Right forelimb (tissue), 1 donor: ENCODE measurements around the gene PNPLA7.

Experiments used
- DNase-seq: peaks from one replicate; pipeline ENCODE4 v3.0.0-alpha.2; 2018

The PNPLA7 gene

GRCh38 chr9:137447722-137448601 is 102.2 kb downstream of the PNPLA7 start:
- no peak for DNase-seq

- no peak for DNase-seq
Measured at GRCh38 chr9:137446851-137447471, 103.2 kb downstream of the PNPLA7 start.

GRCh38 chr9:137445930-137446431 is 104.2 kb downstream of the PNPLA7 start:
- no peak for DNase-seq

DNA sequence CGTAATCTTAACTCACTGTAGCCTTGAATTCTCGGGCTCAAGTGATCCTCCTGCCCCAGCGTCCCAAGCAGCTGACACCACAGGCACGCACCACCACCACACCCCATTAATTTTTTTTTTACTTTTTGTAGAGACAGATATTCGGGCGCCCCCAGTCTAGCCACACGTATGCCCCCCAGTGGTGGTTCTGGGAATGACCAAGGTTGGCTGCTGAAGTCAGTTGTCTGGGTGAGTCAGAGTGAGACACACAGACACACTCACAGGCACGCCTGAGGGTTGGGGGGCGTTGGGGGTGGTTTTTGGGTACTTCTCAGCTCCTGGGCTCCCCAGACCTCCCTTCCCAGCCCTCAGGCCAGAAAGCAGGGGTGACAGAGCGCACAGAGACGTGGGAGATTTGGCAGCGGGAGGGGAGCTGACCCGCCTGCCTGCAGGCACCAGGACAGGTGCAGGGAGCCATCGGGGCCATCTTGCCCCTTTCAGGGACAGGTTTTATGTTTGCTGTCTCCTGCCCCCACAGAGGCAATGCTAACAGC is 104.9 kb downstream of the PNPLA7 start:
- DNase-seq = peak; percentile 84

DNA sequence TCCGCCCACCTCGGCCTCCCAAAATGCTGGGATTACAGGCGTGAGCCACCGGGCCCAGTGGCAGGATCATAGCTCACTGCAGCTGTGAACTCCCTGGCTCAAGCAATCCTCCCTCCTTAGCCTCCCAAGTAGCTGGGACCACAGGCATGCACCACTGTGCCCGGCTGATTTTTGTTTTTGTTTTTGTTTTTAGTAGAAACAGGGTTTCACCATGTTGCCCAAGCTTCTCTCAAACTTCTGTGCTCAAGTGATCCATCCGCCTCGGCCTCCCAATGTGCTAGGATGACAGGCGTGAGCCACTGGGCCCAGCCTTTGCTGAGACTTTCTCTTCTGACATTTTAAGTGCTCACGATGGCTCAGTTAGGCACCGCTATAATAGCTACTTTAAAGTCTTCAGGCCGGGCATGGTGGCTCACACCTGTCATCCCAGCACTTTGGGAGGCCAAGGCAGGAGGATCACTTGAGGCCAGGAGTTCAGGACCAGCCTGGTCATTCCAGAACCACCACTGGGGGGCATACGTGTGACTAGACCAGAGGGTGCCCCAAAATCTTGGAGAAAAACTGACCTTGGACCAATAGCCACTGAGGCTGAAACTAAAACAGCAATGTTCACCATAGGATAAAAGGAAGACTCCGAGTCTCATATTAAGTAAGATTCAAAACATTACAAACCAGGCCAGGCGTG is 106.0 kb downstream of the PNPLA7 start:
- no peak for DNase-seq

DNA sequence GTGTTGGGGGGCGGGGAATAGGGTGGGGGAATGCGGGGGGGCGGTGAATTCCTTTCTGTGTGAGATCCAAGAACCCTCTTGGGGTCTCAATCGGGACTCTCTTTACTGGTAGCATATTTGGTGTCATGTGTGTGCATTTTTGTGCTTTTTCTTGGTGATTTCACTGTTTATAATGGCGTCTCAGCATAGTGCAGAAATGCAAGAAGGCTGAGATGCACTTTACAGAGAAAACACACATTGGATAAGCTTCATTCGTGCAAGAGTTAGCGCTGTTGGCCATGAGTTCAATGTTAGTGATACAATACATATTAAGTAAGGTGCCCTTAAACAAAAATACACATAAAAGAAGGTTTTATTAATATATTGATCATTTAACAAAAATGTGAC is 108.3 kb downstream of the PNPLA7 start:
- DNase-seq = no peak

DNA sequence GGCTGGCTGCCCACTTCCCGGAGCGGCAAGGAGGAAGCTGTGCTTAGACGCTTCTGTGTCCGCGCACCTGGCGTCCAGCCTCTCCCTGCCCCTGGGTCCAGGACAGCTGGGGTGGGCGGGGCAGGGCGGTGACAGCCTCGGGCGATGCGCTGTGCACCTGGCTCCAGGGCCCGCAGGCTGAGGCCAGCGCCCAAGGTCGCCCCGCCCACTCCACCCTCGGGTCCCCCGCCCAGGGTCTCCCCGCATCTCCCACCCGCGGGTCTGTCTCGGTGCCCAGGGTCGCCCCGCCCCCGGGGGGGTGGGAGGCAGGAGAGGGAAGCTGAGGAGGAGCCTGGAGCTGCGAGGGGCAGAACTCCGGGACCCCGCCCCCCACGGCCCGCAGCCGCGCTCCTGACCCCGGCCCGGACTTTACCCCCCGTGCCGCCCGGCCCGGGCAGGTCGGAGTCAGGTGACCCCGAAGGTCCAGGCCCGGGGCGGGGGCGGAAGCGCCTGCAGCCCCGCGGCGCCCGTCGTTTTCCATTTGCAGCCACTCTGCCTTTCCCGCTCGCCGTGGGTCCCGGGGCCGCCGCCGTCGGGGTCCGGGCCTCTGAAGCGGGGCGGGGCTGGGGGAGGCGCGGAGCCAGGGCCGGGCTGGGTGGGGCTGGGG is 108.8 kb downstream of the PNPLA7 start, which contains the start of gene ENTPD8:
Gene ENTPD8, minus strand, starts transcription at position 69 of the 646 bp plus-strand sequence. CDS start 3,072 bp downstream, outside the sequence.
- DNase-seq = peak; percentile 71

DNA sequence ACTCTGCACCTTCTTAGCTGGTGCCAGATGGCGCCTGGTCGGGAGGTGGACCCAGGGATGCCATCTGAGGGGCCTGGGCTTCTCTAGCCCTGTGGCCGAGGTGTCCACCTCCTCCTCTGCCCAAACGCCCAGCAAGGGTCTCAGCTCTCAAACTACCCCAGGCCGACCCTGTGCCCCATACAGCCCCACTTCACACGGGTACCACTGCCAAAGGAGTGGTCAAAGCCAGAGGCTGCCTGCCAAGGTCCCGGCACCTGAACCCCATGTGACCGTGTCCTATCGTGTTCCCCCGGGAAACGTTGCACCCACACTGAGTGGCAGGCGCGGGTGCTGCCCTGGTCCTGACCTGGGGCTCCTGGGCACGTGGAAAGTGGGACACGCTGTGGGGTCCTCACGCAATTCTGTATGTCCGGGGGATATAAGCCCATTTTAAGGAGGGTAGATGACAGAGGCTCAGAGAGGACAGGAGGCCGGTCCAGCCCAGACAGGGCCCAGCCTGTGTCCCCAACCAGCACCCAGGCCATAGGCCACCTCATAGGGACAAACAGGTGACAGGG is 111.0 kb downstream of the PNPLA7 start:
- no peak for DNase-seq

GRCh38 chr9:137438591-137439157 is 111.5 kb downstream of the PNPLA7 start:
- no peak for DNase-seq

- DNase-seq = no peak
Measured at GRCh38 chr9:137437691-137438590, 112.3 kb downstream of the PNPLA7 start.

GRCh38 chr9:137436761-137437600 is 113.2 kb downstream of the PNPLA7 start:
- DNase-seq = no peak

DNA sequence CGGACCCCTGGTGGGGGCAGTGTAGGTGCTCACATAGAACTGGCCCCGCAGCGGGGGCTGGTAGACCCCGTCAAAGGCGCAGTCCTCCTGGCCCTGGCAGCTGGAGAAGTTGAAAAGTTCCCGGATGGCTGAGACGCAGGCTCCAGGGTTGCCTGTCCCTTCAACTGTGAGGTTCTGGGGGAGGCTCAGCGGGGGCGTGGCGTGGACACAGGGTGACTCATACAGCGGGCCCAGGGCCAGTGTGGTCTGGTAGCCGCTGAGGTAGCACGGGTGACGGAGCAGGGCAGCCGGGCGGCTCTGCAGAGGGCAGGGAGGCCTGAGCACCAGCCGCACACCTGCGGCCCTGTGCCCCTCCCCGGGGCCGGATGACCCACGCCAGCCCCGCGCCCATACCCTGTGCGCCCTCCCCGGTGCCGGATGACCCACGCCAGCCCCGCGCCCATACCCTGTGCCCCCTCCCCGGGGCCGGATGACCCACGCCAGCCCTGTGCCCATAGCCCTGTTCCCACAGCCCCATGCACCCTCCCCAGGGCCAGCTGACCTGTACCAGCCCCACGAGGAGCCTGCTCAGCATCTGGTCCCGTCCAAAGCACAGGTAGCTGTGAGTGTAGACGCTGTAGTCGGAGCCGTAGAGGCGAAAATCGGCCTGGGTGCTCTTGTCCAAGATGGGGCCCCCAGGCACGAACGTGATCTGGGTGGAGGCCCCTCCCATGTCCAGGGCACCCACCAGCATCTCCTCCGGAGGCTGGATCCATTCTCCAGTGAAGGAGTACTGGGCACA is 114.0 kb downstream of the PNPLA7 start:
- DNase-seq = no peak

GRCh38 chr9:137435381-137435891 is 114.8 kb downstream of the PNPLA7 start:
- no peak for DNase-seq

- DNase-seq = no peak
Measured at GRCh38 chr9:137434498-137435380, 115.5 kb downstream of the PNPLA7 start.

- DNase-seq = no peak
Measured at GRCh38 chr9:137433916-137434431, 116.2 kb downstream of the PNPLA7 start.

DNA sequence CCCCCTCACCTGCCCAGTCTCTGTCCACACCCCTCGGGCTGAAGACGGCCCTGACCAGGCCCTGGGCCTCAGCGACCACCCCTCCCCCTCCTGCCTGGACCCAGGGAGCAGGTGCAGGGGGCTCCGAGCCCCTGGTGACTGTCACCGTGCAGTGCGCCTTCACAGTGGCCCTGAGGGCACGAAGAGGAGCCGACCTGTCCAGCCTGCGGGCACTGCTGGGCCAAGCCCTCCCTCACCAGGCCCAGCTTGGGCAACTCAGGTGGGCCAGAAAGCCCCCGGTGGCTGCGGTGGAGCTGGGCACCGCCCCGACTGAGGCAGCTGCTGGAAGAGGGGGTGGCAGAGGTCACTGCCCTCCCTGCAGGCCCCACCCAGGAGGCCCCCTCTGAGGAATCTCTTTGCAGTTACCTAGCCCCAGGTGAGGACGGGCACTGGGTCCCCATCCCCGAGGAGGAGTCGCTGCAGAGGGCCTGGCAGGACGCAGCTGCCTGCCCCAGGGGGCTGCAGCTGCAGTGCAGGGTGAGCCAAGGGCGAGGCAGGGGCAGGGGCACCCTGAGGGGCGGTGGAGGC is 116.8 kb downstream of the PNPLA7 start:
- no peak for DNase-seq
